Left lung (tissue), 10 donors: ENCODE results near the gene TRIM25. TPM values are rescaled to one million over a fixed set of nuclear protein-coding genes. Genes with fewer than 3 reads are reported as not detected.
A peak's percentile ranks its signal among the peaks of the same experiment; 100 is the strongest.

Experiments used
- ATAC-seq: fragments of 200-7000 bp; cut with Tn5 transposase; one replicate; pipeline ENCODE4 v1.9.1; 2020; ENCODE audit warnings: moderate library complexity
- DNase-seq, 4 donors: peaks; one replicate each; pipeline ENCODE4 v3.0.0-alpha.2; 2013 to 2020
- H3K27ac ChIP-seq, 2 donors: fragments of 200-600 bp; sonication (generic) in 1 of 2; one replicate each; pipeline versions ENCODE4 v1.5.0 to v1.8.0; 2020 to 2021
- H3K27me3 ChIP-seq, 2 donors: fragments of 200-600 bp; sonication (generic) in 1 of 2; one replicate each; pipeline versions ENCODE4 v1.5.0 to v1.8.0; 2020 to 2021
- H3K36me3 ChIP-seq, 2 donors: fragments of 200-600 bp; sonication (generic) in 1 of 2; one replicate each; pipeline versions ENCODE4 v1.5.0 to v1.8.0; 2020 to 2021
- H3K4me1 ChIP-seq, 2 donors: fragments of 200-600 bp; one replicate each; pipeline ENCODE4 v1.8.0; 2021
- H3K4me3 ChIP-seq, 2 donors: fragments of 200-600 bp; sonication (generic) in 1 of 2; one replicate each; pipeline versions ENCODE4 v1.5.0 to v1.8.0; 2020 to 2021; ENCODE audit warnings: mild to moderate bottlenecking in 1 of 2
- H3K9me3 ChIP-seq, 2 donors: fragments of 200-600 bp; sonication (generic) in 1 of 2; one replicate each; pipeline versions ENCODE4 v1.5.0 to v1.8.0; 2020 to 2021
- intact Hi-C, 2 donors: fragments of 100-400 bp; cut with DNase I; formaldehyde crosslinking; loops; one replicate each; pipeline versions ENCODE4 v1.11.2 to v1.14.2; 2022
- polyA plus RNA-seq, 6 donors: library from polyadenylated mRNA; unstranded; fragments of 120-200 nt; gene quantifications; one replicate each; pipeline ENCODE4 v1.2.1, GENCODE V29; 2013; ENCODE audit not compliant: insufficient read length in 6 of 6
- total RNA-seq, 2 donors: library from RNA; stranded (reverse); fragmentation: NEBNext Ultra II Directional; extraction: Animal tissue kit (Norgen Biotek cat#: 25700); gene quantifications; one replicate each; pipeline ENCODE4 v1.2.1, GENCODE V29; 2021
- TF ChIP-seq, protein P1 (sequence below), 2 donors: fragments of 200-600 bp; sonication (generic) in 1 of 2; IDR thresholded peaks; one replicate each; pipeline versions ENCODE4 v1.5.0 to v1.8.0; 2021; ENCODE audit warnings: antibody characterized with exemption in 2 of 2
- donor health status: DM: no; HTN: yes; CAD: no.
- donor health status: DM: no; HTN: no; CAD: no.

TRIM25 gene
- total and polyA plus RNA-seq, 8 donors = 42.3 to 127 (median 47.1) TPM

DNA sequence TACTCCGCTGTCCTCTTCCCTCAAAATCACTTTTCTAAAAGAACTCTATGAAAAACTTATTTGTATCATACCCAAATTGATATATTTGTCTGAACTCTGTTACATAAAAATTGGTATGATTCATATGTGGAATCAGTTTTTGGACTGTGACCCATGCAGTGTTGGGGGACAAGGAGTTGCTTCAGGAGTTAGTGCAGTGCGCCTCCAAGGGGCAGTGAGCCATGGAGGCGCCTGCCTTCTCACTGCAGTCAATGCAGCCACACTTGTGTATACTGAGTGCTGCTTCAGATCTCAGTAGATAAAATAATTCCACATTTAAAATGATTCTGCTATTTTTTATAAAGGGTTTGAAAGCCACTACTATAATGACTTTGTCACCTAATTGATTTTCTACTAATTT lies 47.4 kb downstream of the TRIM25 start:
- H3K9me3 ChIP-seq = no peaks in the 10 kb centered on the region
- TF ChIP-seq, protein P1, sequence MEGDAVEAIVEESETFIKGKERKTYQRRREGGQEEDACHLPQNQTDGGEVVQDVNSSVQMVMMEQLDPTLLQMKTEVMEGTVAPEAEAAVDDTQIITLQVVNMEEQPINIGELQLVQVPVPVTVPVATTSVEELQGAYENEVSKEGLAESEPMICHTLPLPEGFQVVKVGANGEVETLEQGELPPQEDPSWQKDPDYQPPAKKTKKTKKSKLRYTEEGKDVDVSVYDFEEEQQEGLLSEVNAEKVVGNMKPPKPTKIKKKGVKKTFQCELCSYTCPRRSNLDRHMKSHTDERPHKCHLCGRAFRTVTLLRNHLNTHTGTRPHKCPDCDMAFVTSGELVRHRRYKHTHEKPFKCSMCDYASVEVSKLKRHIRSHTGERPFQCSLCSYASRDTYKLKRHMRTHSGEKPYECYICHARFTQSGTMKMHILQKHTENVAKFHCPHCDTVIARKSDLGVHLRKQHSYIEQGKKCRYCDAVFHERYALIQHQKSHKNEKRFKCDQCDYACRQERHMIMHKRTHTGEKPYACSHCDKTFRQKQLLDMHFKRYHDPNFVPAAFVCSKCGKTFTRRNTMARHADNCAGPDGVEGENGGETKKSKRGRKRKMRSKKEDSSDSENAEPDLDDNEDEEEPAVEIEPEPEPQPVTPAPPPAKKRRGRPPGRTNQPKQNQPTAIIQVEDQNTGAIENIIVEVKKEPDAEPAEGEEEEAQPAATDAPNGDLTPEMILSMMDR (IDR thresholded peaks at IDR 0.05) = no peak
- peaks cover 0 to 6% of the 10 kb centered on the region in 2 donors for H3K36me3 ChIP-seq
- H3K27me3 ChIP-seq = no peaks in the 10 kb centered on the region
- H3K4me1 ChIP-seq = no peaks in the 10 kb centered on the region
- H3K4me3 ChIP-seq = no peak overlapping the region
- ATAC-seq = no peak
- H3K27ac ChIP-seq = no peak overlapping the region
- intact Hi-C loops = no loop called here
- DNase-seq = no peak

DNA sequence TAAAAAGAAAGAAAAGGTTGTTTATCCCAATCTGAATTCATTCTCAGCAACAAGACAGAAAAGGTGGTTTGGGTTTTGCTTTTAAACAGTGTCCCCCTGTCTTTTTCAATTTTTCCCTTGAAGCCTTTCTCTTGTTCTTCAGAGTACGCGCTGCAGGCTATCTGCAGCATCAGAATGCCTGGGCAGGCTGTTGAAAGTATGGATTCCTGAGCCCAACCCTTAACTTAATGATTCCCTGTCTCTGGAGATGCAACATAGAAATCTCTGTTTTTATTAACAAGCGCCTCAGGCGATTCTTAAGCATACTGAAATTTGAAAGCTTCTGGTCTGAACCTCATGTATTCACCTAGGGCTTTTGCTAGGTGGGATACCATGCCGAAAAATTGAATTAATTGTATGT lies 47.8 kb downstream of the TRIM25 start:
- H3K27me3 ChIP-seq = no peaks in the 10 kb centered on the region
- DNase-seq (no peak), ATAC-seq (no peak)
- H3K4me3 ChIP-seq = no peak overlapping the region
- H3K27ac ChIP-seq = no peak overlapping the region
- intact Hi-C loops = no loop called here
- no peaks in the 10 kb centered on the region for H3K9me3 ChIP-seq
- H3K4me1 ChIP-seq = no peaks in the 10 kb centered on the region
- peaks cover 0 to 6% of the 10 kb centered on the region in 2 donors for H3K36me3 ChIP-seq
- TF ChIP-seq, protein P1 (IDR thresholded peaks at IDR 0.05) = no peak

DNA sequence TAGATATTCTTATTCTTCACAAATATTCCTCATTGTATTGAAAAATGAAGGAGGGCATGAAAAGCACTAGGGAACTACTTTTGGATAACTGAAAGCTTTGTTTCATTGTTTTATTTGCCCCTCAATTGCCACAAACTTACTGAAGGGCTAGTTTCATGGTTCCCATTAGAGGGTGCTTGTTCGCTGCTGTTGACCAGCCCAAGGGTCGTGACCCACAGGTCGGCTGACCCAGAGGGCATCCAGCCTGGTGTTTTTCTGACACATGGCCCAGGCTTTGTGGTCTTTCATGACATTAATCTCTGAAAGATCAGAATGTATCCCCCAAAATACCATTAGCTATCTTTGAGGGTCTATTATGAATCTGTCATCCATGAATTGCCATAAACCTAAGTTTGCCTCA lies 49.9 kb downstream of the TRIM25 start:
- ATAC-seq (no peak), DNase-seq (no peak)
- H3K4me1 ChIP-seq = no peaks in the 10 kb centered on the region
- peaks cover 0 to 18% of the 10 kb centered on the region in 2 donors for H3K36me3 ChIP-seq
- no peaks in the 10 kb centered on the region for H3K9me3 ChIP-seq
- TF ChIP-seq, protein P1 (IDR thresholded peaks at IDR 0.05) = no peak
- intact Hi-C loops = no loop called here
- no peaks in the 10 kb centered on the region for H3K27me3 ChIP-seq
- H3K4me3 ChIP-seq = no peak overlapping the region
- H3K27ac ChIP-seq = no peak overlapping the region

DNA sequence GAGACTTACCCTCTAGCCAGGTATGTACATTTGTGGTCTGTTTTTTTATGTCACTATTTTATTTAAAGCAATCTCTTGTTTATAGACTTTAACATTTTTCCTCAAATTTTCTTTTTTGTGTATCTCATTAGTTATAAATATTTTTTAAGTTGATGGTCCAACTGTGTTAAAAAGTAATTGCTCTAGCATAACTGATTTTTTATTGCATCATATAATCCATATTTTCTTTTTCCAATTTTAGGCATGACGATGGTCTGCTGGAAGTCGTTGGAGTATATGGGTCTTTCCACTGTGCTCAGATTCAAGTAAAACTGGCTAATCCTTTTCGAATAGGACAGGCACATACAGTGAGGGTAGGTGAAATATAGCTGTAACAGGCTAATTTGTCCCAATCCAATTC lies 52.0 kb downstream of the TRIM25 start:
- intact Hi-C loops = no loop called here
- no peaks in the 10 kb centered on the region for H3K4me1 ChIP-seq
- H3K9me3 ChIP-seq = no peaks in the 10 kb centered on the region
- no peaks in the 10 kb centered on the region for H3K27me3 ChIP-seq
- no peak overlapping the region for H3K4me3 ChIP-seq
- TF ChIP-seq, protein P1 (IDR thresholded peaks at IDR 0.05) = no peak
- H3K27ac ChIP-seq = no peak overlapping the region
- no peak for DNase-seq
- ATAC-seq = no peak
- H3K36me3 ChIP-seq = peaks cover 0 to 28% of the 10 kb centered on the region in 2 donors

DNA sequence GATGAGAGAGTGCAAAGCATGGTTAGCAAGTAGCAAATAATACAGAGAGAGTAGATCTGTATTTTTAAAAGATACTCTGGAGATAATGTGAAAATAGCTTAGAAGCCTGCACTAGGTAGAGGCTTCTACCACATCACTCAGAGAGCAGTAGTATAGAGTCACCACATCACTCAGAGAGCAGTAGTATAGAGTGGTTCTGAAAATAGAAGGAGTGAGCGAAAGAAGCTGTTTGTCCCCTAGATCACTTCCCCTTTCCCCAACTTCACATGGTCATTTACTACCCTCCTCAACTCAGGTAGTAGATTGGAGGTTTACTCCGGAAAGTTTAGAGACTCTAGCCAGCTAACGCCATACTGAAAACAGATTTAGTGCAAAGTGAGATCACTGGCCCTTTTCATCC lies 62.8 kb downstream of the TRIM25 start:
- Histone ChIP-seq H3K4me1 (no peaks in the 10 kb centered on the region), H3K36me3 (peaks cover 0 to 8% of the 10 kb centered on the region in 2 donors), H3K27ac (peak overlapping the region in 1 of 2 donors; percentile 13), H3K4me3 (no peak overlapping the region), H3K27me3 (no peaks in the 10 kb centered on the region), H3K9me3 (no peaks in the 10 kb centered on the region)
- intact Hi-C loops = no loop called here
- TF ChIP-seq, protein P1 (IDR thresholded peaks at IDR 0.05) = no peak
- no peak for DNase-seq
- ATAC-seq = no peak
